Activated CD4-positive, alpha-beta T cell treated with anti-CD3 and anti-CD28 coated beads for 36 hours (primary cell): ENCODE data around the gene RUNX2. TPM values are rescaled to one million over a fixed set of nuclear protein-coding genes. Genes with fewer than 3 reads are reported as not detected.
A peak's percentile ranks its signal among the peaks of the same experiment; 100 is the strongest.

ENCODE experiments used
- ATAC-seq: fragments of 200-7000 bp; cut with Tn5 transposase; one replicate; pipeline ENCODE4 v1.10.0; 2021; ENCODE audit warnings: mild to moderate bottlenecking, moderate library complexity
- CTCF ChIA-PET: fragments of 350-600 bp; sonication (Branson Sonifier 250); formaldehyde crosslinking; loops from one replicate; lab custom pipeline; 2021; ENCODE audit warnings: antibody characterized with exemption; lab: Charles Lee
- POLR2A ChIA-PET: fragments of 350-600 bp; sonication (Branson Sonifier 250); formaldehyde crosslinking; loops from one replicate; lab custom pipeline; 2021; ENCODE audit warnings: antibody characterized with exemption, inconsistent platforms; lab: Charles Lee
- DNase-seq: peaks from one replicate; pipeline ENCODE4 v3.0.0-alpha.2; 2020
- H3K27ac Mint-ChIP-seq: one replicate; pipeline ENCODE4 v1.8.0; 2021; ENCODE audit warnings: mixed read lengths
- H3K27me3 Mint-ChIP-seq: one replicate; pipeline ENCODE4 v1.8.0; 2021; ENCODE audit warnings: mixed read lengths
- H3K36me3 Mint-ChIP-seq: one replicate; pipeline ENCODE4 v1.8.0; 2021; ENCODE audit warnings: low read depth, mixed read lengths
- H3K4me1 Mint-ChIP-seq: one replicate; pipeline ENCODE4 v1.8.0; 2021; ENCODE audit warnings: mixed read lengths
- H3K4me3 Mint-ChIP-seq: one replicate; pipeline ENCODE4 v1.8.0; 2021; ENCODE audit warnings: mild to moderate bottlenecking, moderate library complexity, mixed read lengths
- H3K9me3 Mint-ChIP-seq: one replicate; pipeline ENCODE4 v1.8.0; 2021; ENCODE audit warnings: low read depth, mixed read lengths
- intact Hi-C, 2 experiments: fragments of 100-400 bp; cut with DNase I in 1 of 2; cut with micrococcal nuclease in 1 of 2; formaldehyde crosslinking; loops; one replicate each; pipeline versions ENCODE4 v1.14.2 to v1.15.1; 2022 to 2024; cut with DNase I, micrococcal nuclease
- total RNA-seq, 2 experiments: library from RNA; stranded (reverse); gene quantifications; one replicate each; pipeline ENCODE4 v1.2.3, GENCODE V29; 2021

Gene RUNX2
- total RNA-seq, 2 experiments from 2014 or later: 14.6 to 18.1 TPM

GRCh38 chr6:45433533-45434380 is 105.6 kb downstream of the RUNX2 start:
- POLR2A ChIA-PET: interaction anchor here (0.7 kb wide), 1 partner anchor 33 kb away, joined by 7 read pairs; no protein-coding TSS in a partner anchor
- H3K36me3 Mint-ChIP-seq: peaks cover 53% of the 10 kb centered on the region
- peaks cover 76% of the 10 kb centered on the region for H3K4me1 Mint-ChIP-seq
- H3K27me3 Mint-ChIP-seq: peaks cover 2% of the 10 kb centered on the region
- no peaks in the 10 kb centered on the region for H3K9me3 Mint-ChIP-seq
- no peak for ATAC-seq
- peak overlapping the region; percentile 75 for H3K27ac Mint-ChIP-seq
- peak overlapping the region; percentile 29 for H3K4me3 Mint-ChIP-seq
- intact Hi-C loops: loop anchor here in 1 of 2 experiments (5.0 kb wide), 1 partner anchor 399 kb away; no protein-coding TSS in a partner anchor
- no peak for DNase-seq
- CTCF ChIA-PET: no interaction called here

- intact Hi-C loops: loop anchor here in 1 of 2 experiments (5.0 kb wide), 1 partner anchor 398 kb away; no protein-coding TSS in a partner anchor
- ChIA-PET CTCF (no interaction called here), POLR2A (interaction anchor here (0.7 kb wide), 1 partner anchor 33 kb away, joined by 7 read pairs; no protein-coding TSS in a partner anchor)
- ATAC-seq (no peak), DNase-seq (no peak)
- H3K4me3 Mint-ChIP-seq: peak overlapping the region; percentile 29
- peaks cover 2% of the 10 kb centered on the region for H3K27me3 Mint-ChIP-seq
- no peaks in the 10 kb centered on the region for H3K9me3 Mint-ChIP-seq
- H3K27ac Mint-ChIP-seq: peak overlapping the region; percentile 75
- peaks cover 76% of the 10 kb centered on the region for H3K4me1 Mint-ChIP-seq
- H3K36me3 Mint-ChIP-seq: peaks cover 51% of the 10 kb centered on the region
Measured at GRCh38 chr6:45434381-45434700, 106.2 kb downstream of the RUNX2 start.

- H3K36me3 Mint-ChIP-seq: peaks cover 50% of the 10 kb centered on the region
- peak; percentile 69 for DNase-seq
- no peaks in the 10 kb centered on the region for H3K9me3 Mint-ChIP-seq
- H3K4me3 Mint-ChIP-seq: peak overlapping the region; percentile 59
- H3K4me1 Mint-ChIP-seq: peaks cover 74% of the 10 kb centered on the region
- ATAC-seq: peak; percentile 92
- H3K27ac Mint-ChIP-seq: peak overlapping the region; percentile 92
- H3K27me3 Mint-ChIP-seq: peaks cover 2% of the 10 kb centered on the region
- ChIA-PET POLR2A (interaction anchor here (0.6 kb wide), 2 partner anchors 38 to 69 kb away, joined by 3 read pairs; no protein-coding TSS in a partner anchor), CTCF (interaction anchor here (0.6 to 1.6 kb wide), 7 partner anchors 9 to 301 kb away, joined by 3 to 4 read pairs (median 3); no protein-coding TSS in a partner anchor)
- intact Hi-C loops: loop anchor here (1.0 to 5.0 kb wide), 11 partner anchors 9 to 486 kb away; no protein-coding TSS in a partner anchor
Measured at GRCh38 chr6:45436544-45437438, 108.7 kb downstream of the RUNX2 start.

- Mint-ChIP-seq H3K4me1 (peaks cover 76% of the 10 kb centered on the region), H3K36me3 (peaks cover 52% of the 10 kb centered on the region), H3K27me3 (peaks cover 2% of the 10 kb centered on the region), H3K27ac (peak overlapping the region; percentile 92), H3K9me3 (no peaks in the 10 kb centered on the region), H3K4me3 (peak overlapping the region; percentile 41)
- no peak for DNase-seq
- CTCF ChIA-PET: interaction anchor here (0.9 to 1.3 kb wide), 4 partner anchors 11 to 41 kb away, joined by 3 to 4 read pairs (median 4); no protein-coding TSS in a partner anchor
- intact Hi-C loops: loop anchor here (1.0 to 5.0 kb wide), 8 partner anchors 8 to 485 kb away; no protein-coding TSS in a partner anchor
- no peak for ATAC-seq
- POLR2A ChIA-PET: no interaction called here
Measured at GRCh38 chr6:45437439-45437815, 109.3 kb downstream of the RUNX2 start.

DNA sequence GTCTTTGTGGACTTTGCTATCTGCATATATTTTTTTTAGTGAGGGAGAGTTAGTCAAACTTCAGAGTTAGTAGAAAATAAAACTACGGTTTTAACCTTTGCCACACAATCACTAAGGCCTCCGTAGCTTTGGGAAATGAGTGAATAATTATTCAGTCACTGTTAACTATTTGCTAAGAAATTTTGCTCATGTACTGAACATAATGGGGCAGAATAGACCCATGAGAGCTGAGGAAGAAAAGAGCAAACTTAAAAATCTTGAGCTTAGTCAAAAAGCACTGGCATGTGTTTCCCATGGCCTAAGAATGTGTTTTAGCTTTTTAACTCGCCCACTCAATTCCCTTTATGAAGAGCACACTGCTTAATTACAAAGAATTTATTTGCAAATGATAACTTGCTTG is 110.0 kb downstream of the RUNX2 start:
- Mint-ChIP-seq H3K36me3 (peaks cover 55% of the 10 kb centered on the region), H3K4me3 (peak overlapping the region; percentile 41), H3K27me3 (peaks cover 2% of the 10 kb centered on the region), H3K9me3 (no peaks in the 10 kb centered on the region), H3K4me1 (peaks cover 76% of the 10 kb centered on the region), H3K27ac (peak overlapping the region; percentile 92)
- CTCF ChIA-PET: interaction anchor here (1.0 to 1.3 kb wide), 3 partner anchors 17 to 31 kb away, joined by 3 to 4 read pairs (median 4); no protein-coding TSS in a partner anchor
- intact Hi-C loops: loop anchor here in 1 of 2 experiments (5.0 kb wide), 1 partner anchor 484 kb away; no protein-coding TSS in a partner anchor
- POLR2A ChIA-PET: no interaction called here
- ATAC-seq (no peak), DNase-seq (no peak)

GRCh38 chr6:45438849-45439406 is 110.8 kb downstream of the RUNX2 start:
- peaks cover 75% of the 10 kb centered on the region for H3K4me1 Mint-ChIP-seq
- peaks cover 2% of the 10 kb centered on the region for H3K27me3 Mint-ChIP-seq
- no peak for ATAC-seq
- DNase-seq: no peak
- H3K27ac Mint-ChIP-seq: peak overlapping the region; percentile 7
- H3K9me3 Mint-ChIP-seq: no peaks in the 10 kb centered on the region
- peaks cover 59% of the 10 kb centered on the region for H3K36me3 Mint-ChIP-seq
- CTCF ChIA-PET: interaction anchor here (1.0 kb wide), 1 partner anchor 18 kb away, joined by 3 read pairs; no protein-coding TSS in a partner anchor
- intact Hi-C loops: loop anchor here in 1 of 2 experiments (5.0 kb wide), 1 partner anchor 483 kb away; no protein-coding TSS in a partner anchor
- POLR2A ChIA-PET: no interaction called here
- no peak overlapping the region for H3K4me3 Mint-ChIP-seq

DNA sequence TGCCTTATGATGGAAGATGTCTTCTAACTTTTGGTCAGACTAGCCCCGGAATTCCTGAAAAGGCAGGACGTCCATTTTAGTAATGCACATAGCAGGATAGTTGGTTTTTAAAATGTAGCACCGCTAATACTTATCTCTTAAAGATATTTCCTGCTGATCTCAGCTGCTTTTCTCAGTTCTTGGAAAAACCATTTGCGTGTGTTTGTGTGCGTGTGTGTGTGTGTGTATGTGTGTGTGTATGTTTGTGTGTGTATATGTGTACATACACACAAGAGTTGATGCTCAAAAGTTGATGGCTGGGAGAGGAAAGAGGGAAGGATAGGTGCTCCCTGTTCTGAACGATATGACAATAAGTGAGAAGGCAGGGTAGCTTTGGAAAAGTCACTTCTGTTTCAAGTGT is 111.3 kb downstream of the RUNX2 start:
- ChIA-PET CTCF (no interaction called here), POLR2A (no interaction called here)
- Mint-ChIP-seq H3K27ac (peak overlapping the region; percentile 7), H3K27me3 (peaks cover 3% of the 10 kb centered on the region), H3K9me3 (no peaks in the 10 kb centered on the region), H3K4me3 (no peak overlapping the region), H3K4me1 (peaks cover 74% of the 10 kb centered on the region), H3K36me3 (peaks cover 62% of the 10 kb centered on the region)
- DNase-seq: no peak
- intact Hi-C loops: loop anchor here in 1 of 2 experiments (5.0 kb wide), 1 partner anchor 483 kb away; no protein-coding TSS in a partner anchor
- ATAC-seq: no peak

DNA sequence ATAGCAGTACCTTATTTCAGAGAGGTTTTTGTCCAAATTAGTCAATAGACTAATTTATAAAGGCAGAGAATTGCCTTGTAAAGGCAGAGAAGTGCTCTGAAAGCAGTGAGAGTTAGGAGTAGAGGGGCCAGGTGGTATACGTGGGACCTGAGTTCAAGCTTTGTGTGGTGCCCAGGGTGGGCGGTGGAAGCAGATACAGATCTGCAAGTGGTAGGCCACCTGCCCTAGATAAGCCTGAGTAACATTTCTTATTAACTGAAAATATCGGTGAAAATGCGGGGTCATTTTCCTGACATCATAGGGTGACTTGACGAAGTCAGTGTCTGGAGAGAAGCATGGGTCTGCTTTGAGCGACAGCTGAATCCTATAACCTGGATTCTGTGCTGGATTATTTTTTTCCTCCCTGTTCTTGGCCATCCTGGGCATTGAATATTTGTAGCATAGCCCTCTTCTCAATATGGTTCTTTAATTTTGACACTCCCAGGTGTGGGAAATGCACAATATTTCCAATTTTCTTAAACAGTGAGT is 111.8 kb downstream of the RUNX2 start:
- Mint-ChIP-seq H3K4me1 (peaks cover 78% of the 10 kb centered on the region), H3K27ac (peak overlapping the region; percentile 3), H3K4me3 (no peak overlapping the region), H3K36me3 (peaks cover 65% of the 10 kb centered on the region), H3K9me3 (no peaks in the 10 kb centered on the region), H3K27me3 (peaks cover 3% of the 10 kb centered on the region)
- intact Hi-C loops: loop anchor here in 1 of 2 experiments (5.0 kb wide), 1 partner anchor 482 kb away; no protein-coding TSS in a partner anchor
- POLR2A ChIA-PET: no interaction called here
- CTCF ChIA-PET: no interaction called here
- no peak for DNase-seq
- no peak for ATAC-seq

GRCh38 chr6:45441851-45442453 is 113.8 kb downstream of the RUNX2 start:
- peak; percentile 64 for ATAC-seq
- Mint-ChIP-seq H3K4me1 (peaks cover 83% of the 10 kb centered on the region), H3K27me3 (peaks cover 3% of the 10 kb centered on the region), H3K4me3 (no peak overlapping the region), H3K36me3 (peaks cover 64% of the 10 kb centered on the region), H3K27ac (peak overlapping the region; percentile 82), H3K9me3 (no peaks in the 10 kb centered on the region)
- ChIA-PET CTCF (interaction anchor here (1.0 kb wide), 1 partner anchor 65 kb away, joined by 4 read pairs; the partner anchor contains the start of gene SUPT3H), POLR2A (interaction anchor here (0.6 kb wide), 1 partner anchor 1194 kb away, joined by 3 read pairs; no protein-coding TSS in a partner anchor)
- DNase-seq: no peak
- intact Hi-C loops: no loop called here

- ATAC-seq (no peak), DNase-seq (no peak)
- peaks cover 1% of the 10 kb centered on the region for H3K27me3 Mint-ChIP-seq
- intact Hi-C loops: no loop called here
- H3K36me3 Mint-ChIP-seq: peaks cover 63% of the 10 kb centered on the region
- H3K27ac Mint-ChIP-seq: peak overlapping the region; percentile 82
- POLR2A ChIA-PET: interaction anchor here (0.6 kb wide), 1 partner anchor 1195 kb away, joined by 3 read pairs; no protein-coding TSS in a partner anchor
- no peak overlapping the region for H3K4me3 Mint-ChIP-seq
- peaks cover 80% of the 10 kb centered on the region for H3K4me1 Mint-ChIP-seq
- CTCF ChIA-PET: no interaction called here
- no peaks in the 10 kb centered on the region for H3K9me3 Mint-ChIP-seq
Measured at GRCh38 chr6:45442716-45443115, 114.6 kb downstream of the RUNX2 start.
